Measurements from ENCODE around the gene MCMBP.
"Not testable (repeated sequence)": the region's sequence is repeated elsewhere in the genome, so short reads cannot be mapped to it uniquely, and the experiment has no call there.

MCMBP gene

DNA sequence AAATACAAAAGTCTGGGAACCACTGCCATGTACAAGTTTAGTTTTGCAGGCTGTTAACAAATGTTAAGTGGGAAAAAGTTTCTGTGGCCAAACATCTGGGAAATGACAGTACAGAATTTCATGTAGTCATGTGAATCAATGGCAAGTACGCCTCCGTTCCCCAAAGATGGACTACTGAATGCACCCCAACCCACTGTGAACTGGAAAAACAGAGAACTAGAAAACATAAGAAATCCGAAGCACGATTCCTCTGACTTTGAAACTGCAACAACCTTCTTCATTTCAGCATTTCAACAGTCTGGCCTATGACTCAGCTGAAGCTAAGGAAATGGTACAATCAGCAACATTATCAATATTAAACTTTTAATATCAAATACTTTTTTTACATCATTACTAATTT, 41.8 kb downstream of the MCMBP start:
- DNase-seq (ENCODE audit: low spot score): no peak

DNA sequence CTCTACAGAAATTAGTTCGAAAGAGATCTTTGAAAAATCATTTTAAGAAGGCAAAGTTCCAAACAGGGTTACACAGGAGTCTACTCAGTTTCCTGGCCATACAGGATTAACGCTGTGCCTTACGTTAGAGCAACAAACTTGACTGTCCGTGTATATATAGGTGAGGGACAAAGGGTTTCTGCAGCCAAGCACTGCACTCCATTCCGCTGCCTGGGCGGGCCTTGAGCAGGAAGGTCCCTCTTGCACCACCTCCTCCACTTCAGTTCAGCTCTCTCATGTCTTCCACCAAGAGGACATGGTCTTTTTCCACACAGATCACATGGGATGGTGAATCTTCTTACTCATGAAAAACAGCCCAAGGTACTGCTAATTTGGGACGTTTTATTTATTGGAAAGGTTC, 43.2 kb downstream of the MCMBP start:
- no peak for DNase-seq (ENCODE audit: low spot score)

DNA sequence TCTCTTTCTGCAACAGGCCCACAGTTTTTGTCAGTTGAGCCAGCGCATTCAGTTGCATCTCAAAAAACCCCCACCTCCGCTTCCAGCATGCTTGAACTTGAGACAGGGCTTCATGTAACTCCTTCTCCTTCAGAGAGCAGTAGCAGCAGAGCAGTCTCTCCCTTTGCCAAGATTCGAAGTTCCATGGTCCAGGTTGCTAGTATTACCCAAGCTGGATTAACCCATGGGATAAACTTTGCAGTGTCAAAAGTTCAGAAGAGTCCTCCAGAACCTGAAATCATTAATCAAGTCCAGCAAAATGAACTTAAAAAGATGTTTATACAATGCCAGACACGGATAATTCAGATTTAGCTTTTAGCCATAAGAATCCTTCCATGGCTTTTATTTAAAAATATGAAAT, 45.2 kb downstream of the MCMBP start:
- no peak for DNase-seq (ENCODE audit: low spot score)

DNA sequence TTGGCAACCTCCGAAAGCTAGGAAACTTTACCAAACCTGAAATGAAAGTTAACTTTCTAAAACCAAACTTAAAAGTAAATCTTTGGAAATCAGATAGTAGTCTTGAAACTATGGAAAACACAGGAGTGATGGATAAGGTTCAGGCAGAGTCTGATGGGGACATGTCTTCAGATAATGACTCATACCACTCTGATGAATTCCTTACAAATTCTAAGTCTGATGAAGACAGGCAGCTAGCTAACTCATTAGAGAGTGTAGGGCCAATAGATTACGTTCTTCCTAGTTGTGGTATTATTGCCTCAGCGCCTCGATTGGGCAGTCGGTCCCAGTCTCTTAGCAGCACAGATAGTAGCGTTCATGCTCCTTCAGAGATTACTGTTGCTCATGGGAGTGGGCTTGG, 45.9 kb downstream of the MCMBP start:
- DNase-seq (ENCODE audit: low spot score): no peak

DNA sequence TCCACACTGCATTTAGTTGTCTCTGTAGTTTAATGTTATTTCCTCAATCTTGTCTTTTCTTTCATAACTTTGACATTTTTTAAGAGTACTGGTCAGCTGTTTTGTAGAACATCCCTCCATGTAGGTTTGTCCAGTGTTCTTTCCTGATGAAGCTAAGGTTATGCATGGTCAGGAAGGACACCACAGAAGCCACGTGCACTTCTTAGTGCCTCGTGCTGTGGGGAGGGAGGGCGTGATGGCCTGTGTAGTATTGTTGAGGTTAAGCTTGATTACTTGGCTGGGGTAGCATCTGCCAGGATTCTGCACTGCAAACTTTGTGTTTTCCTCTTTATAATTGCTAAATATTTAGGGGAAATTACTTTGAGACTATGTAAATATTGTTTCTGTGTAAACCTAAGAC, 48.3 kb downstream of the MCMBP start:
- DNase-seq (ENCODE audit: low spot score): no peak

DNA sequence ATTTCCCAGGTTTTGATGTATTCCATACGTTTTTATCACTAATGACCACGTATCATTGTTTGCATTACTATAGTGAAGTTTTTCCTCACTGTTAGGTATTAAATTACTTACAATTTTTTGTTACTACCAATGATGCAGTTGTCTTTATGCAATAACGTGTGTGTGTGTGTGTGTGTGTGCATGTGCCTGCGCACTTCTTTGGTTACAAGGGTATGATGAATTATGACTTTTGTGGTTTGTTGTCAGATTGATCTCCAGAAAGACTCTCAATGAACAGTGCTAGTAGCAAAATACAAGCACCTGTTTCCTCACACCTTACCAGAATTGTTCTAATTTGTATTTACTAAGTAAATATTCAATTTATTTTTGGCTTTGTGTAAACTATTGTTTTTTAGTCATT, 51.5 kb downstream of the MCMBP start:
- DNase-seq (ENCODE audit: low spot score): no peak

DNA sequence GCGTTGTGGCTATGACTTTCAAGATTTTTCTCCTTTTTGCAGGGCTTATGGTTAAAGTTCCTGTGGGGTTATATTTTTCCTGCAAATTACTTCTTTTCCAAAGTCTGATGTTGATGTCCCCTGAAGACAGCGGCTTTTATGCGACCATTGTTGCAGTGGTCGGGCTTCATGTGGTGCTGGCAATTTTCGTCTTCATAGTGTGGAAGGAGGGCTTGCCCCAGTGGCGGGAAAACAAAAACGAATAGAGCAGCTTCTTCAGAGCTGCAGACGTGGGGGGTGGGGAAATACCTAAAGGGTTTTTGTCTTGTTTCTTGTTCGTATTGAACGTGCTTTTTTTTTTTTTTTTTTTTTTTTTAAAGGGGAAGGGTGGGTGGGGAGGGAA, 53.8 kb downstream of the MCMBP start:
- DNase-seq (ENCODE audit: low spot score): no peak

DNA sequence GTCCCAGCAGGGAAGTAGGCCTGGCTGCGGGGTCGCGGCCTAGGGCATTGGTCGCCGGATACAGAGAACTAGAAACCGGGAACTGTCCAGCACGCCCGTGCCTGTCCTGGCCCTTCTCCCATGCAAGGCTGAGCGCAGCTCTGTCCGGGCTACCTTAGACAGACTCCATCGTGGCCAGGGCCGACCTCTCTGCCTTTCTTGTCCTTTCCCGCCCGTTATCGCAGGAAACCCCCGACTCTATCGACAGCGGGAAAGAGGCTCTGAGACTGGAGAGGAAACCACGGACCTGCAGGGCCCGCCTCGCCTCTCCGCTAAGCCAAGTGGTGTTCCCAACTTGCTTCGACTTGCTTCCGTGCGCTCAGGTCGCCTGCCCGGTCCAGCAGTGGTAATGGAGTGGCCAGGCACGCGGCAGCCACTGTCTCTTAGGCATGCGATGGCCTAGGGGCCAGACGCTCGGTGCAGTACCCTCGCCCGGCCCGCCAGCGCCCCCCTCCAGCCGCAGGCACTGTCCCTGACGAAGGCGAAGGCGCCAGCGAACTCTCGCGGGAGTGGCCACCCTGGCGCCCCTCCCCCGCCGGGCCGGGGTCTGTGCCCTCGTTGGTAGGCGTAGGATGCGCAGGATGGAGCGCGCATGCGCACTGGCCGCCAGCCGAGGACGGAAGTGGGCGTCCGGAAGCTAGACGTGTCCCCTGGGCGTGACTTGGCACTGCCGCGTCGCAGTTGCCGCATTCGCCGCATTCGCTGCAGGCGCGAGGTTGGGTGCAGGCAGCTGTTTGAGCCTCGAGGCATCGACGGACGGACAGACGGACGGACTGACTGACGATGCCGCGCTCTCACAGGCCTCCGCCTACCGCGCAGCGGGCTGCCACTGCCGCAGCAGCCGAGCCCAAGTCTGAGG, 54.4 kb downstream of the MCMBP start:
- peak; percentile 17 for DNase-seq (ENCODE audit: low spot score)

DNA sequence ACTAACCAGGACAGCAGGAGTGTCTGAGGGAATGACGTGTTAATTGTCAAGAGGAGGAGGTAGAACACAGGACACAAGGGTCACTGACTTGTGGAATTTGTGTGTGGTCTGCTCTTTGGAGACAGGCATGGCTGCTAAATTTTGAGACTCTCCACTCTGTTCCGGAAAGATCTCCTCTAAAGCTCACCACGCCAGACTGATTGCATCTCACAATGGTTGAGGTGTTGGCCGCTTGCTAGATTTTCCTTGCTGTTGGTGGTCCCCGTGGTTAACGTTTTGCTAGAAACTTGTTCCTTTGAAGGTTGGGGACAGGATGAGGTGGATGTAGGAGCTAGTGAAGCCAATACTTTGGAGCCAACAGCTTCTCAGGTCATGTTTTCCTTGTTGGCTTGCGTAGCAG, 57.0 kb downstream of the MCMBP start:
- DNase-seq (ENCODE audit: low spot score): no peak

DNA sequence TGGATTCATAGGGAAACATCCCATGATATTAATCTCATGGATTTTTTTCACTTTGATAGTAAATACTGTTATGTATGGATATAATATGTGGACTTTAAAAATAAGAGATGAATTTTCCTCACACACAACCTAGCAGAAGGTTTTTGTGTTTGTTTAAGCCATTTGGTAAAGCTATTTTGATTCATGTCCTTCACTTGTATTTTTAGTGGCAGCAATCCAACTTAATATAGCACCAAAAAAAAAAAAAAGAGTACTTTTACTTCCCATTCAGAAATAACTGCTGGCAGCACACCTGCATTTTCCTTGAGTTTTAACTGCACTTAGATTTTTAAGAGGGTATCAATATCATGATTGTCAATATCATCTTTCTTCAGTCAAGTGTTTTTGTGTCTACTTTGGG, 60.0 kb downstream of the MCMBP start:
- DNase-seq (ENCODE audit: low spot score): no peak

DNA sequence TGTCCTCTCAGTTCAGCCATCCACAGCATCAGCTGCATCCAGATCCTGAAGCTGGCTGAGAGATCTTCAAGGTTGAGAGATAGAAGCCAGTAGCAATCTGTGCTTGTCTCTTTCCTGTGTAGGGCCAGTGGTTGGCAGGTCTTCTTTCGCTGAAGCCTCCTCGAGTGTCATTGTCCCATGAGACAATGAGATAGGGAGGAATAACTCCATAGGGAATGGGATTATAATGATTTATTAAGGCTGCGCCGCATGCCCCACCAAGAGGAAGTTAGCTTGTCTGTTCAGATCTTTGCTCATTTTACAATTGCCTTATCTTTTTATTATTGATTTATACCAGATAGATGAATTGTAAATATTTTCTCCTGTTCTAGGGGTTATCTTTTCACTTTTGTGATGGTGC, 61.5 kb downstream of the MCMBP start:
- peak; percentile 53 for DNase-seq (ENCODE audit: low spot score)

DNA sequence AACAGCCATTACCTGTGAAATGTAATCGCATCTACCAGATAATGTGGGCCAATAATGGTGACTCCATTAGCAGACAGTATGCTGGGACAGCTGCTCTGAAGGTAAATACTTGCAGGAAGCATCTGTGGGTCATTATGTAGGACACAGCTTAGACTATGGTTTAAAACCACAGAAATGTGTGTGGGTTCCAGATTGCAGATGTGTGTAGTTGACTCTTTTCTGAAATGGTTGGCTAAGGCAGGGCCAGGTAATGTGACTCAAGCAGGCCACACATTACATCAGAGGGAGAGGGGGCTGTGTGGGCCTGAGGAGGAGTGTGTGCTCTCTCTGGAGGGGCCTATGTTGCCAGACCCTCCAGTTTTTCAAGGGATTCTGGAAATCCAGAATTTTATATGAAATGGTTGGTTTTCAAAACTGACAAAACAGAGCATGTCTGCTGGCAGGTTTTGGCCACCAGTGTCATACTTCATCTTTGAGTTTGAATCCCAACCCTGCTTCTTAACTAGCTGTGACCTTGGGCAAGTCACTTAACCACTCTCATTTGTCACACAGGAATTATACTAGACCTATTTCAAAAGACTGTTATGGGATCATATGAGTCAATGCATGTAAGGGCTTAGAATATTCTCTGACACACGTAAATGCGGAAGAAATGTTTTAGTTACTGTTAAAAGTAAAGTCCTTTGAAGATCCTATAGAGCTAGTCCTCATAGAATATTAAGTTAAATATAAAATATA, 64.5 kb downstream of the MCMBP start:
- no peak for DNase-seq (ENCODE audit: low spot score)

DNA sequence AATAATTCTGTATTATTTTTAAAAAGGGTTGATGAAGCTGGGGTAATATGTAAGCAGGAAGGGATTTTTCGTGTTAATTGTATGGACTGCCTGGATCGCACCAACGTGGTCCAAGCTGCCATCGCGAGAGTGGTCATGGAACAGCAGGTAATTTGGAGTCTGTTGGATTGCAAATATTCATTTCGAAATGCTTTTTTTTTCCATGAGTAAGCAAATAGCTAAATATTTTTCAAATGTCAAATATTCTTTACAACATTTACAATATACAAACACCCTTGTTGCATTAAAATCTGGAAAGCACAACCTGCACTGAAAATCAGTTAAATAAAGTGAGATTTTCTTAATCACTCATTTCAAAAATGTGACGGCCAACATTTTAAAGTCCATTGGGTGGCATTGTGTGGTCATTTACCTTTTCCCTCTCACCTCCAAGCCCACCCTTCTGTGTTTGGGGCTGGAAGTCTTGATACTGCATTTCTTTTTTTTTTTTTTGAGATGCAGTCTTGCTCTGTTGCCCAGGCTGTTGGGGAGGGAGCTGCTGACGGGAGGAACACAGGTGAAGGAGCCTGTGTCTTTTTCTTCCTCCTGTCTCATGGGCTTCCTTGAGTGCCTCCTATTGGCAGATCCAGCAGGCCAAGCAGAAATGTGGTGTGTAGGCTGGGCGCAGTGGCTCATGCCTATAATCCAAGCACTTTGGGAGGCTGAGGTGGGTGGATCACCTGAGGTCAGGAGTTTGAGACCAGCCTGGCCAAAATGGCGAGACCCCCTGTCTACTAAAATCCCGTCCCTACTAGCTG, 66.1 kb downstream of the MCMBP start:
- no peak for DNase-seq (ENCODE audit: low spot score)

DNA sequence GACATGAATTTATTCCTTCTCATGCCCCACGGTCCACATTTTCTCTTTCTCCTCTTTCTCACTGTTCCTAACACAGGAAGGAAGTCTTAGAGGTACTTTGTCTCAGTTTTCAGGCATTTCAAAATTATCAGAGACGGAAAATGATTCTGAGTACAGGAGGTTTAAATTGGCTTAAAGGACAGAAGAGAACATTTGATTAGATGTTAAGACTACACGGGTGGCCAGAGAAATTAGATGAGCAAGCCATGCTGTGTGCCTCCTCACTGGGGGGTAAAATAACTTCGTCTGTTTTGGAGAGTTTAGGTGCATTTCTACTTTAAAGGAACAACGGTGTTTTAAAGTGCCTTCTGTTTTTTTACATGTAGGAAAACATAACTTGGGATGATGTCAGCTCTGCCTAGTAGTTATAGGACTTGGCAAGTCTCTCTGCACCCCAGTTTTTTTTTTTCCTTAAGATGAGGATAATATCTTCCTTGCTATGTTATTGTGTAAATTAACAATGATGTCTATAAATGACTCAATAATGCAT, 66.9 kb downstream of the MCMBP start:
- DNase-seq (ENCODE audit: low spot score): no peak

DNA sequence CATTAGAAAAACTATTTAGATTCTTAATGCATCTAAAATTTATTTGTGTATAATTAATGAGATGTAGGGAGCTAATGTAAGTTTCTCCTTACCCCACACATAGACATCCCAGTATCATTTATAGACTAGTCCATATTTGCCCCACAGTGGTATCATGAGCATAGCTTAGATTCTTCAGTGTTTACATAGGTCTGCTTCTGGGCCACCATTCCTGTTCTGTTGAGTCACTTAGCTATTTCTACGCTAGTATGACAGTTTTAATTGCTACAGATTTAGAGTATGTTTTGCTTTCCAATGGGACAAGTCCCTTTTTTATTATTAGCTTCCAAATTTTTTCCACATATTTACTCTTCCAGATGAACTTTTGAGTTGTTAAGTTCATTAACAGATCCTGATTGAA, 69.4 kb downstream of the MCMBP start:
- no peak for DNase-seq (ENCODE audit: low spot score)

DNA sequence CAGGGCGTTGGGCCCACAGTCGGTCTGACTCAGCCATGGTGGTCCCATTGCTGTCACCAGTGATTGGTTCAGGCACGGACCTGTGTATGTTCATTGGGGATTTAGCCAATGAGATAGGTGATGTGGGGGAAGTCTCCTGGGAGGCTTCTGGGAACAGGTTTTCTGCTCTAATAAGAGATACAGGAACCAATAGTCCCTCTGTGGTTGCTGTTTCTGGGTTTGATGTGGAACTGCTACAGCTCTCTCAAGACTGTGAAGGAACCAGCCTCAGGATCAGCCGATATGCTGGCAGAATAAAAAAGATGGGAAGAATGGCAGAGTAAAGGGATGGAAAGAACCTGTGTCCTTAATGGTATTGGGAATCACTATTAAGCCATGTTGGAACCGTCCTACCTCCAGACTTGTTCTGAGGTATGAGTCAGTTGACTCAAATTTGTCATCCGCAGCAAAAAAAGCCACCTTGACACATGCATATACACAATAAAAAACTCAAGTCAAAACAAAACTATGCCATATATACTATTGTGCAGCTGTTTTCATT, 70.6 kb downstream of the MCMBP start:
- no peak for DNase-seq (ENCODE audit: low spot score)

DNA sequence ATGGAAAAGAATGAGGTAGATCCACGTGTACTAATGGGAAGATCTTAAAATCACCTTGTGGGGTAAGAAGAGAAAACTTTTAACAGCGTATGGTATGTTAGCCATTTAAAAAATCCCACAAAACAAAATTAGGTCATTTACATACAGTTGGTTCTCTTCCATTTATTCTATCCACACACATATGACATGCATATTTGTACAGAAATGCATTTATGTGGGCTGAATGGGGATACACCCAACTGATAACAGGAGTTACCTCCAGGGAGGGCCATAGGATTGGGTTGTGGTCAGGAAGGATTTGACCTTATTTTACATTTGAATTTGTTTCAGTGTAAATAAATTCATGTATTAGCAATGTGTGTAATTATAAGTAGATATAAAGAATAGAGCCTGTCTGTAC, 71.5 kb downstream of the MCMBP start:
- DNase-seq (ENCODE audit: low spot score): no peak

DNA sequence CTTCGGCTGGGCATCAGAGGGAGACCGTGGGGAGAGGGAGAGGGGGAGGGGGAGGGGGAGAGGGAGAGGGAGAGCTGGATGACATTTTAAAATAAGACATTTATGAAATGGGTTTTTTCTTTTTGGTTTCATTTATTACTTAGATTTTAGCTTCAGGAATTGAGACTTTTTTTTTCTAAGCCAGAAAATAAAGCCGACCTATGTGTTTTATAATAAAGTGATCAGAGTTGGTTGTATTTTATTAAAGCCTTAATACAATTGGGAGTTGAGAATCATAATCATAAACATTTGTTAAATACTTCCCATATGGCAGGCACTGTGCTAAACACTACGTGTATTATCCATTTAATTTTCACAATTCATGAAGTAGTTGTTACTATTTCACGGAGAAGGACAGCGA, 76.6 kb downstream of the MCMBP start:
- no peak for DNase-seq (ENCODE audit: low spot score)

DNA sequence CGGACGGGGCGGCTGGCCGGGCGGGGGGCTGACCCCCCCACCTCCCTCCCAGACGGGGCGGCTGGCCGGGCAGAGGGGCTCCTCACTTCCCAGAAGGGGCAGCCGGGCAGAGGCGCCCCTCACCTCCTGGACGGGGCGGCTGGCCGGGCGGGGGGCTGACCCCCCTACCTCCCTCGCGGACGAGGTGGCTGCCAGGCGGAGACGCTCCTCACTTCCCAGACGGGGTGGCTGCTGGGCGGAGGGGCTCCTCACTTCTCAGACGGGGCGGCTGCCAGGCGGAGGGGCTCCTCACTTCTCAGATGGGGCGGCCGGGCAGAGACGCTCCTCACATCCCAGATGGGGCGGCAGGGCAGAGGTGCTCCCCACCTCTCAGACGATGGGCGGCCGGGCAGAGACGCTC, 77.5 kb downstream of the MCMBP start:
- not testable (repeated sequence) for DNase-seq (ENCODE audit: low spot score)

DNA sequence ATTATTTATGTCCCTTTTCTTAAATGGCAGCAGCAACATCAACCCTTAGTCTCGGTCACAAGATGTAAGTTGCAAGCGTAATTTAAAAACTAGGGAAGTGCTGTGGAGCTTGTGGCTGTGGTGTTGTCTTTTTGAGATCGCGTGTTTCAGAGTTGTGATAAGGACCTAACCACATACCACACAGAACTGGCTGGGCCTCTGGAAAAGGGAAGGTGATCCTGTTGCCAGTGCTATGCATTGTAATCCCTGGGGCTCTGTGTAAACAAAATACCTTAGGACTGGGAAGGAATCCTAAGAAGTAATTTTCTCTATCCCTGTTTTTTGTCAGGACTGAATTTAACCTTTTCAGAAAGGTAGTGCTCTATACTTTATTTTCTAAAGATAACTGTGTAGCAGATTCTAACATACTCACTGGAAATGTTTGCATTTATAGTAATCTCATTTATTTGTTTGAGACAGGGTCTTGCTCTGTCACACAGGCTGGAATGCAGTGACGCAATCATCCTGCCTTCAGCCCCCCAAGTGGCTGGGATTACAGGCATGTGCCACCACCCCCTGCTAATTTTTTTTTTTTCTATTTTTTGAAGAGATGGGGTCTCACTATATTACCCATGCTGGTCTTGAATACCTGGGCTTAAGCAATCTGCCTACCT, 86.4 kb downstream of the MCMBP start:
- no peak for DNase-seq (ENCODE audit: low spot score)

DNA sequence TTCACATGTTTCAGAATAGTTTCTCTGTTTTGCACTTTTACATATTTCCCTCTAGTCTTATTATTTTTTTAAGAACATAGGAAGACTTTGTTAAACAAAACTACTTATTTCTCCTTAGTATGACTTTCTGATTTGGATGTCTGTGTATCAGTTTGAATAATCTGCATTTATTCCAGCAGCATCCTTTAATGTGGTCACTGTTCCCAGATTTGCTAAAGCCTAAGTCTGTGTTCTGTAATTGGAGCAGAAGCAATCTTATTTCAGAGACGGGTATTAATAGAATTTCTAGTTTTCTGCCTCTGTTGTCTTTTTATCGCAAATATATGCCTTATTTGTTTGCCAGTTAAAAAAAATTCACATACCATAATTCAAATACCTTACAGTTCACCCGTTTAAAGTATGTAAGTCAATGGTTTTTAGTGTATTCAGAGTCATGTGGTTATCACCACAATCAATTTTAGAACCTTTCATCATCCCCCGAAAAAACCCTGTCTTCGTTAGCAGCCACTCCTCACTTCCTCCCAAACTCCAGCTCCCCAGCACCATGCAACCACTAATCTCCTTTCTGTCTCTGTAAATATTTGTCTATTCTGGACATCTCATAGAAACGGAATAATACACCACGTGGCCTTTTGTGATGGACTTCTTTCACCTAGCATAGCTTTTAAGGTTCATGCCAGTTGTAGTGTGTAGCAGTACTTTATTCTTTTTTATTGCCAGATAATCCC, 88.1 kb downstream of the MCMBP start:
- no peak for DNase-seq (ENCODE audit: low spot score)
